DOHH2 (cell line): Measurements from ENCODE around the gene SCGB2B2.

Experiments used
- CTCF ChIP-seq: fragments of 200-600 bp; sonication (generic); IDR thresholded peaks from one replicate; pipeline ENCODE4 v1.5.1; 2014; ENCODE audit warnings: antibody characterized with exemption, mild to moderate bottlenecking, low read depth, low read length; ENCODE audit not compliant: poor library complexity, severe bottlenecking
- EZH2phosphoT487 ChIP-seq: fragments of 200-600 bp; sonication (generic); IDR thresholded peaks from 2 replicates; pipeline ENCODE4 v1.6.1; 2017; ENCODE audit warnings: borderline replicate concordance, mild to moderate bottlenecking, antibody characterized with exemption, low read length, moderate library complexity, mixed read lengths

- TF ChIP-seq CTCF, result no peak
- TF ChIP-seq EZH2phosphoT487, result no peak
Observed at GRCh38 chr19:34645551-34645950, 31.4 kb downstream of the SCGB2B2 start.
